Breast epithelium (tissue), 4 donors: ENCODE measurements around the gene PIAS1. TPM values are rescaled to one million over a fixed set of nuclear protein-coding genes. Genes with fewer than 3 reads are reported as not detected.

Source experiments
- DNase-seq, 2 donors: peaks; one replicate each; pipeline ENCODE4 v3.0.0-alpha.2; 2019; ENCODE audit warnings: low spot score in 2 of 2
- H3K27ac ChIP-seq, 2 donors: fragments of 200-600 bp; sonication (generic) in 1 of 2; one replicate each; pipeline ENCODE4 v1.5.1; 2016 to 2019; ENCODE audit warnings: mild to moderate bottlenecking in 1 of 2
- H3K27me3 ChIP-seq, 2 donors: fragments of 200-600 bp; sonication (generic) in 1 of 2; one replicate each; pipeline versions ENCODE4 v1.5.1 to v1.6.0; 2017 to 2019; ENCODE audit warnings: control low read depth in 1 of 2, mild to moderate bottlenecking in 1 of 2
- H3K36me3 ChIP-seq: fragments of 200-600 bp; one replicate; pipeline ENCODE4 v1.5.1; 2019
- H3K4me1 ChIP-seq, 2 donors: fragments of 200-600 bp; sonication (generic); one replicate each; pipeline ENCODE4 v1.5.1; 2016 to 2019; ENCODE audit warnings: control low read depth in 1 of 2
- H3K4me3 ChIP-seq, 3 donors: fragments of 200-600 bp; sonication (generic); 1 replicate in 2 of 3; 2 replicates in 1 of 3; pipeline ENCODE4 v1.5.1; 2016 to 2019; ENCODE audit warnings: mild to moderate bottlenecking in 3 of 3, moderate library complexity in 2 of 3
- H3K9me3 ChIP-seq, 2 donors: fragments of 200-600 bp; sonication (generic) in 1 of 2; one replicate each; pipeline ENCODE4 v1.5.1; 2016 to 2019; ENCODE audit warnings: control low read depth in 1 of 2
- CTCF ChIP-seq, 3 donors: fragments of 450-650 bp; IDR thresholded peaks; one replicate each; pipeline ENCODE4 v1.5.1; 2016 to 2017; ENCODE audit warnings: antibody characterized with exemption in 3 of 3, mild to moderate bottlenecking in 3 of 3, moderate library complexity in 3 of 3
- POLR2A ChIP-seq: fragments of 450-650 bp; IDR thresholded peaks from one replicate; pipeline ENCODE4 v1.6.1; 2016; ENCODE audit warnings: antibody characterized with exemption, mild to moderate bottlenecking, moderate library complexity
- POLR2AphosphoS5 ChIP-seq, 3 donors: sonication (generic); formaldehyde crosslinking; IDR thresholded peaks; one replicate each; pipeline ENCODE4 v1.6.1; 2017; ENCODE audit warnings: antibody characterized with exemption in 3 of 3
- intact Hi-C: fragments of 100-400 bp; cut with DNase I; formaldehyde crosslinking; loops from one replicate; pipeline ENCODE4 v1.15.1; 2023; ENCODE audit warnings: low total_unique reads
- total RNA-seq, 3 donors: library from RNA; depleted of rRNA; stranded (reverse); fragments of >200 nt; gene quantifications; one replicate each; pipeline ENCODE4 v1.1.0, GENCODE V29; 2016

The PIAS1 gene
- total RNA-seq, 3 donors from 2014 or later = 43.9 to 77.4 (median 57.1) TPM

- DNase-seq = no peak
- H3K27me3 ChIP-seq = no peaks in the 10 kb centered on the region
- H3K27ac ChIP-seq = no peak overlapping the region
- H3K4me1 ChIP-seq = no peaks in the 10 kb centered on the region
- H3K36me3 ChIP-seq = no peaks in the 10 kb centered on the region
- intact Hi-C loops = no loop called here
- no peaks in the 10 kb centered on the region for H3K9me3 ChIP-seq
- no peak for TF ChIP-seq POLR2AphosphoS5 (IDR thresholded peaks at IDR 0.05)
- TF ChIP-seq CTCF (IDR thresholded peaks at IDR 0.05) = no peak
- no peak for TF ChIP-seq POLR2A
- H3K4me3 ChIP-seq = no peak overlapping the region
These were observed 26.7 kb downstream of the PIAS1 start for GRCh38 chr15:68080783-68081182.

- no peaks in the 10 kb centered on the region for H3K27me3 ChIP-seq
- no peaks in the 10 kb centered on the region for H3K4me1 ChIP-seq
- no peaks in the 10 kb centered on the region for H3K9me3 ChIP-seq
- intact Hi-C loops = no loop called here
- no peak overlapping the region for H3K27ac ChIP-seq
- H3K36me3 ChIP-seq = no peaks in the 10 kb centered on the region
- TF ChIP-seq POLR2AphosphoS5 (IDR thresholded peaks at IDR 0.05) (no peak), CTCF (IDR thresholded peaks at IDR 0.05) (no peak), POLR2A (no peak)
- H3K4me3 ChIP-seq = no peak overlapping the region
- DNase-seq = no peak
These were observed 27.9 kb downstream of the PIAS1 start for GRCh38 chr15:68081869-68082505.

GRCh38 chr15:68082735-68083134, 28.6 kb downstream of the PIAS1 start:
- TF ChIP-seq POLR2A = no peak
- no peak for TF ChIP-seq CTCF (IDR thresholded peaks at IDR 0.05)
- no peak for TF ChIP-seq POLR2AphosphoS5 (IDR thresholded peaks at IDR 0.05)
- intact Hi-C loops = no loop called here
- H3K4me1 ChIP-seq = no peaks in the 10 kb centered on the region
- H3K4me3 ChIP-seq = no peak overlapping the region
- no peak for DNase-seq
- no peak overlapping the region for H3K27ac ChIP-seq
- no peaks in the 10 kb centered on the region for H3K36me3 ChIP-seq
- H3K27me3 ChIP-seq = no peaks in the 10 kb centered on the region
- no peaks in the 10 kb centered on the region for H3K9me3 ChIP-seq

DNA sequence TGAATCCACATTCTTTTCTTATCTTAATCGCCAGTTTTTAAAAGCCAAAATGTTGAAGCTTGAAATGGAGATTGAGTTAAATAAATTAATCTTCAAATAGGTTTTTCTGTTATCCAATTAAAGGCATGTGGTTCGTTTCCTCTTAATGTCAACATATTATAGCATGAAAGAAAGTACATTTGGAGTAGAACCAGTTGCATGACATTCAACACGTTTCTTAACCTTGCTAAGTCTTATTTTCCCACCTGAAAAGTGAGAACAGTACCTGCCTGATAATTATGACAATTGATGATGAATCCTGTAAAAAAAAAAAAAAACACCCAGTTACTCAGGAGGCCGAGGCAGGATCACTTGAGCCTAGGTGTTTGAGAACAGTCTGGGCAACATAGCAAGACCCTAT, 29.3 kb downstream of the PIAS1 start:
- Histone ChIP-seq H3K27ac (no peak overlapping the region), H3K4me3 (no peak overlapping the region), H3K36me3 (no peaks in the 10 kb centered on the region), H3K9me3 (no peaks in the 10 kb centered on the region), H3K4me1 (no peaks in the 10 kb centered on the region), H3K27me3 (no peaks in the 10 kb centered on the region)
- intact Hi-C loops = no loop called here
- TF ChIP-seq POLR2AphosphoS5 (IDR thresholded peaks at IDR 0.05) (no peak), CTCF (IDR thresholded peaks at IDR 0.05) (no peak), POLR2A (no peak)
- no peak for DNase-seq

- Histone ChIP-seq H3K27ac (no peak overlapping the region), H3K4me1 (no peaks in the 10 kb centered on the region), H3K4me3 (no peak overlapping the region), H3K27me3 (no peaks in the 10 kb centered on the region), H3K36me3 (no peaks in the 10 kb centered on the region), H3K9me3 (no peaks in the 10 kb centered on the region)
- intact Hi-C loops = no loop called here
- DNase-seq = no peak
- no peak for TF ChIP-seq POLR2A
- no peak for TF ChIP-seq CTCF (IDR thresholded peaks at IDR 0.05)
- no peak for TF ChIP-seq POLR2AphosphoS5 (IDR thresholded peaks at IDR 0.05)
These were observed 30.9 kb downstream of the PIAS1 start for GRCh38 chr15:68085052-68085451.
